Effector CD8-positive, alpha-beta T cell (primary cell): ENCODE results near the gene FLT4.

Source experiments
- DNase-seq: peaks from one replicate; lab custom pipeline; 2025; lab: John Stamatoyannopoulos, UW

Gene FLT4

GRCh38 chr5:180642181-180642775 lies 7.1 kb downstream of the FLT4 start:
- no peak for DNase-seq

GRCh38 chr5:180641566-180641900 lies 7.9 kb downstream of the FLT4 start:
- DNase-seq = no peak

DNA sequence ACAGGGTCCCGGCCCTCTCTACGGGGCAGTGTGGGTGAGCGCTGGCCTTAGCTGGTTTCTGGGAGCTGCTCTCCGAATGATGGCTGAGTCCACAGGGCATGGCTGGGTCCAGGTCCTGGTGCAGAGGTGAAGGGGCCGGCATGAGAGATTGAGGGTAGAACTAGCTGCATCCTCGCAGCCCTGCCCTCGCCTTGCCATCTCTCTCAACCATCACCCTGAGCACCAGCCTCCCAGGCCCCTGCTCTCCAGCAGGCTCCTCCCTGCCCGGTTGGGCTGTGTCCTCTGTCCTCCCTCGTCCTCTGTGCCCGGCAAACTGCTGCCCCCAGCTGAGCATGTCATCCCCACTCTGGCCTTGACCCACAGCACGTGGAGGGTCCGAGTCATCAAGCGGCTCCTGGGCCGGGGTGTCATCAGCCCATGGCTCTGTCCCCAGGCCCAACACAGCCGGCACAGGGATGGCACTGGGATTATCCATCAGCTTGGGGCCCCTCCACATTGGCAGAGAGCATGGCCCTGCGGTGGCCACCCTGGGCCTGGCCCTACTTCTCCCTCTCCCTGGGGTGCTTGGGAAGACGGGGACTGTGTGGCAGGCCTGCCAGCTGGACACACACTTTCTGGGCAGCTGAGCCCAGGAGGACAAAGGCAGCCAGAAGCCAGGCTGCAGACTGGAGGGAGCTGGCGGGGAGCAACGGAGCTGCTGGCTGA lies 8.4 kb downstream of the FLT4 start:
- no peak for DNase-seq

DNA sequence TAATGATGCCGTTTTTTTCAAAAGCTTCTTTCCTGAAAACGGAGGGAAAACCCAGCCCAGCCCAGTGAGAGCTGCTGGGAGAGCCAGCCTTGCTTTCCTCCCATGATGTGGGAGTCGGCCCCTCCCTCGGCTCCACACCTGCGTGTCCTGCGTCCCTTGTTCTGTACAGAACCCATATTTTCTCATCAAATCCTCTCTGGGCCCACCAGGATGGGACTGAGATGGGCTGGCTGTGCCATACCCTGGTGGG lies 8.9 kb downstream of the FLT4 start:
- no peak for DNase-seq

DNA sequence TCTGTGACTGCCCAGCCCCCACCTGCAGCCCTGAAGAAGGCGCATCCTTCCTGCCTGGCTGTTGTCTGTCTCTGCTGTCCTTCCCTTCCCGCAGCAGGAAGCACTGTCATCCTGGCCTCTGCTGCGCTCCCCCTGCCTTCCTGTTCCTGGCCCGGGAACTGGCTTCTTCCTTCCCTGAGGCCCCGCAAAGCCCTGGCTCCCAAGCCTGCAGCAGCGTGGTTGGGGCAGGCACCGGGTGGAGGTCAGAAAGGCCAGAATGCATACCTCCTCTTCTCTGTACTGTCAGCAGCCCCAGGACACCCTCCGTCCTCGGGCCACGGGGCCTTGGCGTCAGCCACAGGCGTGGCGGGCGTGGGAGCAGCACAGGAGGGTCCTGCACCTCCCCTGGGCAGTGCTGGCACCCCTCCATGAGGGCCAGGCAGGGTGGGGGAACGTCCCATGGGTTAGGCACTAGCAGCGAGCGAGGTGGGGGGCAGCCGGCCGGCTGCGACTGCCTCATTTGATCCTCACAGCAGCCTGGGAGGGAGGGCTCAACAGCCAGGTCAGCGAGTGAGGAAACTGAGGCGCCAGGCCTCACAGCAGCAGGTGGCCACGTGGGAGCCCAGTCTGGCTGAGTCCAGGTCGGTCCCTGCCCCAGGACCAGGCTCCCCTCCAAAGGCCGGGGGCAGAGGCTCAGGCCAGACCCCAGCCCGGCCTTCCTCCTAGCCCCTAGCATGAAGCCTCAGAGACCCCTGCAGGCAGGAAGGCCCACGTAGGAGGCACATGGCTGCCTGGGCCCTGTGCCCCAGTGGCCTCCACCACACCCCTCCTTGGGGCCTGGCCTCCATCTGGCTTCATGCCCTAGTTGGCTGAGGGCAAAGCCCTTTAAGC lies 9.4 kb downstream of the FLT4 start:
- DNase-seq = no peak

GRCh38 chr5:180639287-180639686 lies 10.1 kb downstream of the FLT4 start:
- DNase-seq = no peak

DNA sequence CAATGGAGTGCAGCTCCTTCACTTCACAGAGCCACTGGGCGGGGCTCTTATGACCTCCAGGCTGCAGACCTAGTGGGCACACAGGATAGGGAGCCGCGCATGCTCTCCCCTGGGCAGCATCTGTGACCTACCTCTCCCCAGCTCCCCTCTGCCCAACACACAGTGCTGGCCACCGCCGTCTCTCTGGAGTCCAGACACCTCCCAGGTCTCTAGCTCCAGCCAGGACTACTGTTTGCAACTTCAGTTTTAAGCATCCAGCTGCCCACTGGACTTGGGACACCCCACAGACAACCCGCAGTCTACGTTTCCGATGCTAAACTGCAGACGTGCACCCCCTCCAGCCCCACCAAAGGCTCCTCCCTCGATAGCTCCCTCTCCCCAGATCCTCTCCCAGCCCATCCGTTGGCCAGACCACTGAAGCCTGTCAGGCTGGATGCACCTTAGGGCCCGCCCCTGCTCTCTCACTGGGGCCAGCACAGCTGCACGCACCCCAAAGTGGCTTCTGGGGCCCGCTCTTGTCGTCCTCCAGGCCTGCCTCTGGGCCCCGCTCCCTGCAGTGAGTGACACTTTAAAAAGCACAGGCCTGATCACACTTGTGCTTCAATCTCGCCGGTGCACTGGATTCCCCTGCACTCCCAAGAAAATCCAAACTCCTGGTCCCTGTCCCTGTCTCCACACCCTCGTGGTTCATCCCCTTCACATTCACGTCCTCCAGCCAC lies 11.3 kb downstream of the FLT4 start:
- no peak for DNase-seq

- DNase-seq = no peak
These were observed 12.9 kb downstream of the FLT4 start for GRCh38 chr5:180636403-180637075.

GRCh38 chr5:180636016-180636402 lies 13.4 kb downstream of the FLT4 start:
- DNase-seq = no peak

DNA sequence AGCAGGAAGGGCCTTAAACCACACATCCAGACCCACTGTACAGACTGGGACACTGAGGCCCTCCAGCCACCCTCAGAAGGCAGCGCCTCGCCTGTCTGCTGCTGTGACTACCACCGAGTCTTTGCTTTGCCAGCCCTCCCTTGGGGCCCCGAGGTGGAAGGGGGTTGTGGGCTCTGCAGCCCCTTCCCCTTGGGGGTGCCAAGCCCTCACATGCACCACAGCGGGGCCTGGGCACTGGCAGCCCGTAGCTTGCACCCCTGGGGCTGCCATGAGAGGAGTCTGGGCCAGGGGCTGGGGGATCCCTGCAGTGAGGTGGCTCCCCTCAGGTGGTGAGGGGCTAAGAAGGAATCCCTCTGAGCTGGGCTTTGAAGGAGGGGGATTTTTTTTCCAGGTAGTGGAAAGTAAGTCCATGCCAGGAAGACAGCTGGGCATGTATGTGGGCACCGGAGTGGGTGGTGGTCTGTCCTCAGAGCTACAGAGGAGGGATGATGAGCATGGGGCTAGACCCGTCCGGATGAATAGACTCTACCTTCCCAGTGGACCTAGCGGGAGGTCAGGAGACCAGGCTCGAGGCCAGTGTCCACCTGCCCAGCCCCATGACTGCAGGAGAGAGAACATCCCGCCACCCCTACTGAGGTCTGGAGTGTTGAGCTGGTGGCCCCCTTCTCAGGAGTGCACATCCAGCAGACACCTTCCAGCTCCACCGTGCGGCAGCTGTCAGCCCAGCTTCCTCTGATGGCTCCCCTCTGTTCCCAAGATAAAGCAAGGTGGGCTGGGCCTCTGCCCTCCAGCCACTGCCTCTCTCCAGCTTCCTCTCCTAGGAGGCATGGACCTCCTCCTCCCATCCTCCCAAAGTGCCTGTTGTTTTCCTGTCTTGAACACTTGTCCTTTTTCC lies 15.9 kb downstream of the FLT4 start:
- DNase-seq = no peak

DNA sequence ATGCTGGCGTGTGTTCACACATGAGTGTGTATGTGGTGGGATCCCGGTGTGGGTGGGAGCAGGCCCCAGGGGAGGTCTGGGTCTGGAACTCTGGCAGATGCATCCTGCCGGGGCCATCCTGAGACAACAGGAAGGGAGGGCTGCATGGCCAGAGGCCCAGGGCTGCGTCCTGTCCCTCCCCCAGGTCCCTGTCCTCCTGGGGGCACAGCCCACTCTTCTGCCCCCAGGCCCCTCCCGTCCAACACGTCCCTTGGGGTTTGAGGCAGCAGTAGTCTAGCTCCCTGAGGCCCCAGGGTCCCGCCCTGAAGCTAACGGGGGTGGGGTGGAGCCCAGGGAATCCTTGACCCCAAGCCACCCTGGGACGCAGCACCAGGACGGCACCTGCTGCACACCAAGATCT lies 16.6 kb downstream of the FLT4 start:
- no peak for DNase-seq

- DNase-seq = no peak
These were observed 17.6 kb downstream of the FLT4 start for GRCh38 chr5:180631549-180632383.

DNA sequence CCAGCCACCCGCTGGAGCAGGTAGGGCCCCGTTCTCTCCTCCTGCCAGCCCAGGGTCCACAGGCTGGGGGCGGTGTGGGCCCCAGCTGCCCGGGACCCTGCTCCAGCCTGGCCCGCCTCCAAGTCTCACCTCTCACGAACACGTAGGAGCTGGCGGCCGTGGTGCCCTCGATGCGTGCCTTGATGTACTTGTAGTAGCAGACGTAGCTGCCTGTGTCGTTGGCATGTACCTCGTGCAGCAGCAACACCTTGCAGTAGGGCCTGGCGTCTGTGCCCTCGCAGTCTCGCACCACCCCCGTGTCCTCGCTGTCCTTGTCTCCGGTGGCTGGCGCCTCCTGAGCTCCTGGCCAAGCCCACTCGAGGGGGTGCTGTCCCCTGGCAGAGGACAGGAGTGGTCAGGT lies 19.0 kb downstream of the FLT4 start:
- DNase-seq = no peak

GRCh38 chr5:180629831-180630382 lies 19.5 kb downstream of the FLT4 start:
- no peak for DNase-seq

DNA sequence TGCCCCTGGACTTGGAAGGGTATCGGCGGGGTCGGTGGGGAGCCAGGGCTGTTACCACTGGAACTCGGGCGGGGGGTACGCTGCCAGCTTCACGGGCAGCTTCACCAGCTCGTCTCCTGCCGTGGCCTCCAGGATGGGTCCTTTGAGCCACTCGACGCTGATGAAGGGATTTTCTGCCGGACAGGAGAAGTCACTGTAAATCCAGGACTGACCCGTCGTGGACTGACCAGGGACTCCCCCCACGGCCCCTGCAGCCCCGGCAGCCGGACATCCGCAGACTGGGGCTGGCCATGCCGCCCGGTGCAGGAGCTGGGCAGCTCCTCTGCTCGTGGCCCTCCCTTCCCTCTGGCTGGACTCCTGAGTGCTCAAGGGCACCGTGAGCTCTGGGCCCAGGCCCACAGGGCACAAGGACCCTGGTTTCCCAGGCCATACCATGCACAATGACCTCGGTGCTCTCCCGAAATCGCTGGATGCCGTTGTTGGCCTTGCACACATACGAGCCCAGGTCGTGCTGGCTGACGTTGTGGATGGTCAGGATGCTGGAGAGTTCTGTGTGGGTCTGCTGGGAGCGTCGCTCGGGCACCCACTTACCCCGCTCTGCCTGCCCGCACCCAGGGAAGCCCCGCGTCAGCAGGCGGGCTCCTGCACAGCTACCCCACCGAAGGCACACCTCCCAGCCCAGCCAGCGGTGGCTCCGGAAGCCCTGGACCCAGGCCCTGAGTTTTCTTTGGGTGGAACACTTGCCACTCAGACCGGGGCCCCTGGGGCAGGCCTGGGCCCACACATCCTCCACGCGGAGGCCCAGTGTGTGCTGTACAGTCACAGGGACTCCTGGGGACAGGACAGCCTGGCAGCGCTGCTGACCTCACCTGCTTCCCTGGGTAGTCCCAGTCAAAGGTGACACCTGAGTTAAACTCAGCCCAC lies 20.3 kb downstream of the FLT4 start:
- no peak for DNase-seq

DNA sequence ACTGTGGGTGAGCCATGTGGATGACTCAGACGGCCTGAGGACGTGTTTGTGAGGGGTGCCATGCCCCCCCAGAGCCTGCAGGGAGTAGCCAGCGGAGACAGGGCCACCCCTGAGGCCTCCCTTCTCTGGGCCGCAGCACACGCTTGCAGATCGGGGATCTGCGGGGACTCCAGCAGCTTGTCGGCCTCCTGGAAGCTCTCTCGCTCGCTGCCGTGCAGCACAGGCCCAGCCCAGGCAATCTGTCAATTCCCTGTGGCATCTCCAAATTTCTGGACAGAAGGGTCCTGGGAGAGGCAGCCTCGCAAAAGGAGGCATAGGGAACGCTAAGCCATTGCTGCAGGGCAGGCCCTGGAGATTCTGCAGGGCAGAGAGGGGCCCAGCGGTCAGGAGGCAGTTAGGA lies 21.2 kb downstream of the FLT4 start:
- DNase-seq = no peak

- no peak for DNase-seq
These were observed 21.8 kb downstream of the FLT4 start for GRCh38 chr5:180627386-180628120.
